ENCODE results near the gene LRRK1. TPM values are rescaled to one million over a fixed set of nuclear protein-coding genes. Genes with fewer than 3 reads are reported as not detected.

Gene LRRK1
- total RNA-seq, 1 donor from 2014 or later, result 105 TPM

DNA sequence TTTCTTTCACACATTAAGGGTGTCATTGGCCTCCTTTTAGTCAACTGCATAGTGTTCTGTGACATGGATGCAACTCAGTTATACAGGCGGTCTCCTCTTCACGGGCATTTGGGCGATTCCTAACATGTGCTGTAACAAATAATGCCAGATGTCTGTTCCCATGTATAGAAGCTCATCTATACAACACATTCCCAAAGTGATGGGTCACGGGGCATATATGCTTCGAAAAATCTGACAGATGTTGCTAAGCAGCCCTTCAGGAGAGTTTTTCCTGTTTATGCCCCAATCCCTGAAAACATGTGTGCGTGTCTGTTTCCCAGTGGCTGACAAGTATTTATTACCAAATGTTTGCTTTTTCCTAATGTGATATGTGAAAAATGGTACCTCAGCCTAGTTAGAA is 25.8 kb downstream of the LRRK1 start:
- no peaks in the 10 kb centered on the region for H3K36me3 ChIP-seq
- no peak overlapping the region for H3K27ac ChIP-seq
- no peak for DNase-seq (ENCODE audit: low spot score in 2 of 2)
- H3K9me3 ChIP-seq, result no peaks in the 10 kb centered on the region
- H3K27me3 ChIP-seq, result no peaks in the 10 kb centered on the region
- no peak overlapping the region for H3K4me3 ChIP-seq
- TF ChIP-seq, protein P1, sequence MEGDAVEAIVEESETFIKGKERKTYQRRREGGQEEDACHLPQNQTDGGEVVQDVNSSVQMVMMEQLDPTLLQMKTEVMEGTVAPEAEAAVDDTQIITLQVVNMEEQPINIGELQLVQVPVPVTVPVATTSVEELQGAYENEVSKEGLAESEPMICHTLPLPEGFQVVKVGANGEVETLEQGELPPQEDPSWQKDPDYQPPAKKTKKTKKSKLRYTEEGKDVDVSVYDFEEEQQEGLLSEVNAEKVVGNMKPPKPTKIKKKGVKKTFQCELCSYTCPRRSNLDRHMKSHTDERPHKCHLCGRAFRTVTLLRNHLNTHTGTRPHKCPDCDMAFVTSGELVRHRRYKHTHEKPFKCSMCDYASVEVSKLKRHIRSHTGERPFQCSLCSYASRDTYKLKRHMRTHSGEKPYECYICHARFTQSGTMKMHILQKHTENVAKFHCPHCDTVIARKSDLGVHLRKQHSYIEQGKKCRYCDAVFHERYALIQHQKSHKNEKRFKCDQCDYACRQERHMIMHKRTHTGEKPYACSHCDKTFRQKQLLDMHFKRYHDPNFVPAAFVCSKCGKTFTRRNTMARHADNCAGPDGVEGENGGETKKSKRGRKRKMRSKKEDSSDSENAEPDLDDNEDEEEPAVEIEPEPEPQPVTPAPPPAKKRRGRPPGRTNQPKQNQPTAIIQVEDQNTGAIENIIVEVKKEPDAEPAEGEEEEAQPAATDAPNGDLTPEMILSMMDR (IDR thresholded peaks at IDR 0.05), result no peak
- intact Hi-C loops (cut with DNase I), result no loop called here
- no peaks in the 10 kb centered on the region for H3K4me1 ChIP-seq

DNA sequence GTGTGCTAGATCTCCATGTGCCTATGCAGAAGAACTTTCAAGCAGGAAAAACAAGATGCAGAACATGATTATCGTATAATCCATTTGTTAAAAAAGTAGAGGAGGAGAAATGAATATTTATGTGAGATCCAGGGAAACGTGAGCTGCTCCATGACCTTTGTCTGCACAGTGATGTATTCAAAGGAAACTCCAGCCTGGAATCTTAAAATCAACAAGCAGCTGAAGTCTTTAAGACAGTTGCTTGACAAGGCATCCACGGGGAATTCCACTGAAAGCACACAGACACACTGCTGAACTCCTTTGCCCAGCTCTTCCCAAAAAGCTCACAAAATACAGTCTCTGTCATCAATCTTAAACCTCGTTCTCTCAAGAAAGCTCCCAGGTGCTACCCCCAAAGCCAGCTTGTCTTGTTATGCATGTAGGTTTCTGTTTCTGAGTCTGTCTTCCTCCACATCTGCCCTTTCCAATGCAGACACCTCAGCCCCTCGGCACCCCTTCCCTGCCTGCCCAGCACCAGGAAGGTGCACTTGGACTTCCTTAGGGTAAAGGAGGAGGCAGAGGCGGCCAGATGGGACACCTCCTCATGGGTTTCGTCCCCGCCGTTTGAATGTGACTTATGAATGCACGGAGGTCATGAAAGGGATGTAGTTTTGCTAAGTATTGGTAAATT is 28.7 kb downstream of the LRRK1 start:
- H3K27me3 ChIP-seq, result no peaks in the 10 kb centered on the region
- no peak overlapping the region for H3K27ac ChIP-seq
- H3K36me3 ChIP-seq, result no peaks in the 10 kb centered on the region
- H3K4me1 ChIP-seq, result no peaks in the 10 kb centered on the region
- H3K9me3 ChIP-seq, result no peaks in the 10 kb centered on the region
- no peak overlapping the region for H3K4me3 ChIP-seq
- DNase-seq (ENCODE audit: low spot score in 2 of 2), result no peak
- intact Hi-C loops (cut with DNase I), result no loop called here
- TF ChIP-seq, protein P1 (IDR thresholded peaks at IDR 0.05), result no peak

DNA sequence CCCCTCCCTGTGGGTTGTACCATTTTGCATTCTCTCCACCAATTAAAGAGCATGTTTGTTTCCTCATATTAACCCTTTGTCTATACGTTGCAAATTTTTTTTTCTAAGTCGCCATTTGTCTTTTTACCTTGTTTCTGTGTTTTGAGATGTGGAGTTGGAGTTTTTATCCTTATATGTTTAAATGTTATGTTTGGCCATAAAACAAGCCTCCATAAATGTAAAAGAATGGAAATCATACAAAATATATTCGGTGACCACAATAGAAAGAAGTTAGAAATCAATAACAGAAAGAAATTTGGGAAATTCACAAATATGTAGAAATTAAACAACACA is 29.2 kb downstream of the LRRK1 start:
- Histone ChIP-seq H3K27ac (no peak overlapping the region), H3K36me3 (no peaks in the 10 kb centered on the region), H3K4me3 (no peak overlapping the region), H3K9me3 (no peaks in the 10 kb centered on the region), H3K4me1 (no peaks in the 10 kb centered on the region), H3K27me3 (no peaks in the 10 kb centered on the region)
- intact Hi-C loops (cut with DNase I), result no loop called here
- DNase-seq (ENCODE audit: low spot score in 2 of 2), result no peak
- TF ChIP-seq, protein P1 (IDR thresholded peaks at IDR 0.05), result no peak

DNA sequence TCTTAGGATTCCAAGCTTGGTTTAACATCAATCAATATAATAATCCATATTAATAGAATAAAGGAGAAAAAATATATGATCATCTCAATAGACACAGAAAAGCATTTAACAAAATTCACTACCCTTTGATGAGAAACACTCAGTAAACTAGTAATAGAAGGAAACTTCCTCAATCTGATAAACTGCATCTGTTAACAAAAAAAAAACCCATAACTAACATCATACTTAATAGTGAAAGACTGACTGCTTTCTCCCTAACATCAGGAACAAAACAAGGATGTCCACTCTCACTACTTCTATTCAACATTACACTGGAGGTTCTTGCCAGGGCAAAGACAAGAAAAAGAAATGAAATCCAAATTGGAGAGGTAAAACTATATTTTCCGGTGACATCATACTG is 30.5 kb downstream of the LRRK1 start:
- Histone ChIP-seq H3K4me3 (no peak overlapping the region), H3K27ac (no peak overlapping the region), H3K27me3 (no peaks in the 10 kb centered on the region), H3K4me1 (no peaks in the 10 kb centered on the region), H3K9me3 (no peaks in the 10 kb centered on the region), H3K36me3 (no peaks in the 10 kb centered on the region)
- no peak for DNase-seq (ENCODE audit: low spot score in 2 of 2)
- TF ChIP-seq, protein P1 (IDR thresholded peaks at IDR 0.05), result no peak
- intact Hi-C loops (cut with DNase I), result no loop called here

DNA sequence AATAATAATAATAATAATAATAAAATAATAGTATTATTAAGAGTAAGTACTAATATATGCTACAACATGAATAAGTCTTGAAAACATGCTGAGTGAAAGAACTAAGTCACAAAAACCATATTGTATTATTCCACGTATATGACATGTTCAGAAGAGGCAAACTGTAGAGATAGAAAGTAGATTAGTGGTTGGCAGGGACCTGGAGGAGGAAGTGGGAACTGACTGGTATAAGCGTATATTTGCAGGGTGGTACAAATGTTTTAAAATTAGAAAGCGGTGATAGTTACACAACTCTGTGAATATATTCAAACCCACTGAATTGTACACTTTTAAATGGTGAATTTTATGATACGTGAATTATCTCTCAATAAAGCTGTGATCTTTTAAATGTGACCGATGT is 32.8 kb downstream of the LRRK1 start:
- Histone ChIP-seq H3K9me3 (no peaks in the 10 kb centered on the region), H3K27ac (no peak overlapping the region), H3K4me1 (no peaks in the 10 kb centered on the region), H3K36me3 (no peaks in the 10 kb centered on the region), H3K4me3 (no peak overlapping the region), H3K27me3 (no peaks in the 10 kb centered on the region)
- DNase-seq (ENCODE audit: low spot score in 2 of 2), result no peak
- intact Hi-C loops (cut with DNase I), result no loop called here
- TF ChIP-seq, protein P1 (IDR thresholded peaks at IDR 0.05), result no peak

DNA sequence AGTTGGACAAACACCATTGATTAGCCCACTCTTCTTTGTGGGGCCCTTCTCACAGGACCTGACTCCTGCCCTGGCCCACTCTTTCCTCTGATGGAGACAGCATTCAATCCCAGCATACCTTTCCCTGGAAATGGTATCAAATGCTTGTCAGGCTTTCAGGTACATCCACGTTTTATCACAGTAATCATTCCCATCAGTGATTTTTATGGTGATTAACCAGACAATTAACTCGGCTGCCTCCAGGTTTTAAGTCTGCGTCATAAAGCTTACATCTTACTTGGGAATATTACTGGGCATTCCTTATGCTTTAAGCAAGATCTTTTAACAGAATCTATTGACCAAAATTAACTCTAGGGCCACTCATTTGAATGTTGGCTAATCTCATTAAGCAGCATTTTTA is 33.4 kb downstream of the LRRK1 start:
- Histone ChIP-seq H3K27ac (no peak overlapping the region), H3K4me3 (no peak overlapping the region), H3K4me1 (no peaks in the 10 kb centered on the region), H3K9me3 (no peaks in the 10 kb centered on the region), H3K27me3 (no peaks in the 10 kb centered on the region), H3K36me3 (no peaks in the 10 kb centered on the region)
- intact Hi-C loops (cut with DNase I), result no loop called here
- TF ChIP-seq, protein P1 (IDR thresholded peaks at IDR 0.05), result no peak
- no peak for DNase-seq (ENCODE audit: low spot score in 2 of 2)
